ENCODE results near the gene EDN3. TPM values are rescaled to one million over a fixed set of nuclear protein-coding genes. Genes with fewer than 3 reads are reported as not detected.

Gene EDN3
- total RNA-seq, 4 donors from 2014 or later = 0.40 to 9.7 (median 5.5) TPM

DNA sequence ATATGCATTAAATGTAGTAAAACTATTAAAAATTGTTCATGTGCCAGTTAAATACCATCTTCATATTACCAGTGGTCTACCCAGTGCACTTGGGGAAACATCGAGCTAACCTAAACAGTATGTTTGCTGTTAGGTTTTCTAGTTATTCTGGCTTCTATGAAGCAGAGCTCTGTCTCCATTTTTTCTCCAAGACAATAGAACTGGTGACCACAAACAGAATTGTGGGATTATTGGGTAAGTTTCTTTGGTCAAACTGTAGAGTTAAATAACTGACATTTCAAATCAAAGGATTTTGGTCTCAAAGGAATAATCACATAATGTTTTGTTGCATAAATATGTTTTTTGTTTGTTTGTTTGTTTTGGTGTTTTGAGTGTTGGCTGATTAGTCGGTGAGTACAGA, 40.5 kb upstream of the EDN3 start:
- H3K27me3 ChIP-seq = peaks cover 85% of the 10 kb centered on the region
- WGBS, 2 donors (ENCODE audit: low coverage in 1 of 2) = 83 to 86% methylated on average over 1 to 2 of the region's 2 CpGs
- no peak for ATAC-seq

DNA sequence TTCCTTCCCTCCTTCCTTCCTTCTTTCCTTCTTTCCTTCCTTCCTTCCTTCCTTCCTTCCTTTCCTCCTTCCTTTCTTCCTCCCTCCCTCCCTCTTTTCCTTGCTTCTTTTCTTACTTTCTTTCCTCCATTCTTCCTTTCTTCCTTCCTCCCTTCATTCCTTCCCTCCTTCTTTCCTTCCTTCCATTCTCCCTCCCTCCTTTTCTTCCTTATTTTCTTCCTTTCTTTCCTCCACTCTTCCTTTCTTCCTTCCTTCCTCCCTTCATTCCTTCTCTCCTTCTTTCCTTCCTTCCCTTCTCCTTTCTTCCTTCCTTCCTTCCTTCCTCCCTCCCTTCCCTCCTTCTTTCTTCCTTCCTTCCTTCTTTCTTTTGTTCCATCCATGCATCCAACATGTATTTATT, 35.1 kb upstream of the EDN3 start:
- Histone ChIP-seq H3K9me3 (no peaks in the 10 kb centered on the region), H3K4me1 (no peaks in the 10 kb centered on the region)

More for the DNA sequence above, 40.5 kb upstream of the EDN3 start:
- Histone ChIP-seq H3K4me1 (no peaks in the 10 kb centered on the region), H3K9me3 (no peaks in the 10 kb centered on the region), H3K36me3 (no peaks in the 10 kb centered on the region), H3K27ac (no peak overlapping the region), H3K4me3 (no peak overlapping the region)
- no peak for TF ChIP-seq EP300 (IDR thresholded peaks at IDR 0.05)
- TF ChIP-seq, protein P1, sequence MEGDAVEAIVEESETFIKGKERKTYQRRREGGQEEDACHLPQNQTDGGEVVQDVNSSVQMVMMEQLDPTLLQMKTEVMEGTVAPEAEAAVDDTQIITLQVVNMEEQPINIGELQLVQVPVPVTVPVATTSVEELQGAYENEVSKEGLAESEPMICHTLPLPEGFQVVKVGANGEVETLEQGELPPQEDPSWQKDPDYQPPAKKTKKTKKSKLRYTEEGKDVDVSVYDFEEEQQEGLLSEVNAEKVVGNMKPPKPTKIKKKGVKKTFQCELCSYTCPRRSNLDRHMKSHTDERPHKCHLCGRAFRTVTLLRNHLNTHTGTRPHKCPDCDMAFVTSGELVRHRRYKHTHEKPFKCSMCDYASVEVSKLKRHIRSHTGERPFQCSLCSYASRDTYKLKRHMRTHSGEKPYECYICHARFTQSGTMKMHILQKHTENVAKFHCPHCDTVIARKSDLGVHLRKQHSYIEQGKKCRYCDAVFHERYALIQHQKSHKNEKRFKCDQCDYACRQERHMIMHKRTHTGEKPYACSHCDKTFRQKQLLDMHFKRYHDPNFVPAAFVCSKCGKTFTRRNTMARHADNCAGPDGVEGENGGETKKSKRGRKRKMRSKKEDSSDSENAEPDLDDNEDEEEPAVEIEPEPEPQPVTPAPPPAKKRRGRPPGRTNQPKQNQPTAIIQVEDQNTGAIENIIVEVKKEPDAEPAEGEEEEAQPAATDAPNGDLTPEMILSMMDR (IDR thresholded peaks at IDR 0.05) = no peak

DNA sequence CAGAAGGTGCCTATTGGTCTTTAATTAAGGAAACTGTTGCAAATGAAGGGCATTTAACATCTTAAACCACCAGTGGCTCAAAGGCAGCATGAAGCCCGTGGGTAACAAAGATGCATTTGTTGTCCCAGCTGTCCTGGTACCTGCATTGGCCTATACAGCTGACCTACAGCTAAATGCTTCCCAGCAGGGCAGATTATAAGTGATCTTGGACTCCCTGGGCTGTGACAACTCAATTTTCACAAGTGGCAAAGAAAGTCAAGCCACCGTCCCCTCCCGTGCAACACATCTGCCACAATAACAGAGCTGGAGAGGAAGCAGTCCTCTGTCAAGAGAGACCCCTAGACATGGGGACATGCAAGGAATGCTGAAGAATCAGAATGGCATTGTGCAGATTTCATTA, 31.5 kb upstream of the EDN3 start:
- no peak for TF ChIP-seq EP300 (IDR thresholded peaks at IDR 0.05)
- no peak for TF ChIP-seq POLR2AphosphoS5 (IDR thresholded peaks at IDR 0.05)
- TF ChIP-seq, protein P1 (IDR thresholded peaks at IDR 0.05) = no peak
- TF ChIP-seq POLR2A (IDR thresholded peaks at IDR 0.05) = no peak
- ATAC-seq = no peak
- H3K4me1 ChIP-seq = no peaks in the 10 kb centered on the region
- no peak overlapping the region for H3K27ac ChIP-seq
- no peaks in the 10 kb centered on the region for H3K36me3 ChIP-seq
- WGBS, 2 donors (ENCODE audit: low coverage in 1 of 2) = 28 to 52% methylated on average over 3 of the region's 3 CpGs
- H3K9me3 ChIP-seq = no peaks in the 10 kb centered on the region
- H3K27me3 ChIP-seq = peaks cover 62% of the 10 kb centered on the region
- no peak overlapping the region for H3K4me3 ChIP-seq

More for the DNA sequence above, 35.1 kb upstream of the EDN3 start:
- TF ChIP-seq POLR2AphosphoS5 (IDR thresholded peaks at IDR 0.05) (no peak), EP300 (IDR thresholded peaks at IDR 0.05) (no peak), POLR2A (IDR thresholded peaks at IDR 0.05) (no peak)
- TF ChIP-seq, protein P1 (IDR thresholded peaks at IDR 0.05) = no peak
- Histone ChIP-seq H3K36me3 (no peaks in the 10 kb centered on the region), H3K27ac (no peak overlapping the region), H3K4me3 (no peak overlapping the region), H3K27me3 (peaks cover 75% of the 10 kb centered on the region)
- ATAC-seq = no peak

DNA sequence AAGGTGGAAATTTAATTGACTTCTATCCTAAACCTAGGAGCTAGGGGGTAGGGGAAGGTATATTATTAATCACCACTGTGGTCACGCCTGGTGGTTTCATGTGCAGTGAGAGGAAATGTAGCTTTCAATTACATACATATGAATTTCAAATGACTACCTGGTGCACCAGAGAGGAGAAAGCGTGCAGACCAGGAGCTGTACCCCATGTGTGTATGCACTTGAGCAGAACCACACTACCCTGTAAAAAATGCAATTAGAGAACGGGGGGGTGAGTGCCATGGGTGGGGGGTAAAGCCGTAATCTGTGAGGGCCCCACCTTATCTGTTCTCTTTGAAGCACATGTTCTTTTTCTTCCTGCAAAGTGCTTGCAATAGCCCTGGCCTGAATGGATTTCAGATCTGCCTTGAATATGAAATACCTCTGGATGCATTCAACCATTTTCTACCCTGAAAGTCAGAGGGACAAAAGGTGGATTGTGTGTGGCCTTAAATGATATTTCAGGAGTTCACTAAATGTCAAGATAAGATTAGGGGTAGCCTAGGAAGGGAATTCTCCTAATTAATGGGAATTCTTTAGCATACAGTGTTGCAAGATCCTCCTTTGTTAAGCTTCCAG, 30.9 kb upstream of the EDN3 start:
- WGBS, 2 donors (ENCODE audit: low coverage in 1 of 2) = 54 to 80% methylated on average over 1 to 4 of the region's 4 CpGs
- H3K4me1 ChIP-seq = no peaks in the 10 kb centered on the region
- H3K27me3 ChIP-seq = peaks cover 63% of the 10 kb centered on the region
- H3K27ac ChIP-seq = no peak overlapping the region
- no peak for ATAC-seq
- TF ChIP-seq POLR2A (IDR thresholded peaks at IDR 0.05) (no peak), POLR2AphosphoS5 (IDR thresholded peaks at IDR 0.05) (no peak), EP300 (IDR thresholded peaks at IDR 0.05) (no peak)
- TF ChIP-seq, protein P1 (IDR thresholded peaks at IDR 0.05) = no peak
- H3K36me3 ChIP-seq = no peaks in the 10 kb centered on the region
- H3K4me3 ChIP-seq = no peak overlapping the region
- H3K9me3 ChIP-seq = no peaks in the 10 kb centered on the region

DNA sequence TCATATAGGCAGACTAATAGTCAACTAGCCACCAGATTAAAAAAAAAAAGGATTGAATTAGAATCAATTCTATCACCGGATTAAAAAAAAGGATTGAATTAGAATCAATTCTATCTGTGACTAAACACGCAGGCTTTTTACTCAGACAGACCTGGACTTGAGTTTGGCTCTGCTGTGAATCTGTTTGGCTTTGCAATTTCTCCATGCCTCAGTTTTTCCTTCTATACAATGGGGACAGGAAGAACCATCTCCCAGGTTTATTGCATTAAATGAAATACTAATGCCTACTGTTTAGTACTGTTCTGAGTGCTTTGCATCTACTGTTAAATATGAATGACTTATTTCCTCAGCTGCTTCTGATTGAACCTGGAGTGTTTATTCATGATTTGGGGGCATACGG, 30.0 kb upstream of the EDN3 start:
- WGBS, 2 donors (ENCODE audit: low coverage in 1 of 2) = 62 to 86% methylated on average over 3 of the region's 3 CpGs
- no peak overlapping the region for H3K4me3 ChIP-seq
- H3K27me3 ChIP-seq = peaks cover 65% of the 10 kb centered on the region
- H3K9me3 ChIP-seq = no peaks in the 10 kb centered on the region
- no peaks in the 10 kb centered on the region for H3K36me3 ChIP-seq
- no peak for TF ChIP-seq POLR2A (IDR thresholded peaks at IDR 0.05)
- no peak for TF ChIP-seq EP300 (IDR thresholded peaks at IDR 0.05)
- TF ChIP-seq, protein P1 (IDR thresholded peaks at IDR 0.05) = no peak
- TF ChIP-seq POLR2AphosphoS5 (IDR thresholded peaks at IDR 0.05) = no peak
- no peaks in the 10 kb centered on the region for H3K4me1 ChIP-seq
- no peak overlapping the region for H3K27ac ChIP-seq
- no peak for ATAC-seq

Measured in gastroesophageal sphincter (tissue), 4 donors.